Measurements from ENCODE around the gene DLG3. TPM values are rescaled to one million over a fixed set of nuclear protein-coding genes. Genes with fewer than 3 reads are reported as not detected.

DLG3 gene
- total RNA-seq, 2 experiments from 2014 or later, result 39.6 to 48.8 TPM

- Mint-ChIP-seq H3K36me3 (no peaks in the 10 kb centered on the region), H3K27ac (no peak overlapping the region), H3K4me1 (peaks cover 7% of the 10 kb centered on the region), H3K27me3 (no peaks in the 10 kb centered on the region), H3K9me3 (ENCODE audit: low read depth) (no peaks in the 10 kb centered on the region), H3K4me3 (no peak overlapping the region)
- no peak for DNase-seq
- ATAC-seq, result no peak
- CTCF ChIA-PET, result interaction anchor here (0.8 to 1.7 kb wide), 2 partner anchors 22 to 296 kb away, joined by 3 to 4 read pairs; partner anchors contain the start of gene IGBP1
Measured at GRCh38 chrX:70429759-70430158, 14.9 kb upstream of the DLG3 start.

- Mint-ChIP-seq H3K4me1 (peaks cover 30% of the 10 kb centered on the region), H3K27ac (peak overlapping the region; percentile 91), H3K4me3 (peak overlapping the region; percentile 88), H3K9me3 (ENCODE audit: low read depth) (no peaks in the 10 kb centered on the region), H3K36me3 (no peaks in the 10 kb centered on the region), H3K27me3 (no peaks in the 10 kb centered on the region)
- CTCF ChIA-PET, result interaction anchor here (0.6 to 4.1 kb wide), 8 partner anchors 10 to 403 kb away, joined by 3 to 26 read pairs (median 4); partner anchors contain the start of genes GDPD2, IGBP1, KIF4A and PDZD11
- DNase-seq (no peak), ATAC-seq (no peak)
Measured at GRCh38 chrX:70432936-70433847, 11.4 kb upstream of the DLG3 start.

- Mint-ChIP-seq H3K4me3 (peak overlapping the region; percentile 88), H3K27ac (peak overlapping the region; percentile 91), H3K9me3 (ENCODE audit: low read depth) (no peaks in the 10 kb centered on the region), H3K27me3 (no peaks in the 10 kb centered on the region), H3K36me3 (no peaks in the 10 kb centered on the region), H3K4me1 (peaks cover 37% of the 10 kb centered on the region)
- peak; percentile 82 for ATAC-seq
- CTCF ChIA-PET, result interaction anchor here (0.6 to 4.1 kb wide), 6 partner anchors 10 to 404 kb away, joined by 3 to 26 read pairs (median 6); partner anchors contain the start of gene IGBP1
- peak; percentile 84 for DNase-seq
Measured at GRCh38 chrX:70433848-70434351, 10.7 kb upstream of the DLG3 start.

GRCh38 chrX:70434352-70434866, 10.2 kb upstream of the DLG3 start:
- Mint-ChIP-seq H3K9me3 (ENCODE audit: low read depth) (no peaks in the 10 kb centered on the region), H3K4me3 (peak overlapping the region; percentile 88), H3K36me3 (no peaks in the 10 kb centered on the region), H3K4me1 (peaks cover 41% of the 10 kb centered on the region), H3K27me3 (no peaks in the 10 kb centered on the region), H3K27ac (peak overlapping the region; percentile 91)
- peak; percentile 85 for DNase-seq
- ATAC-seq, result peak; percentile 70
- CTCF ChIA-PET, result interaction anchor here (1.4 to 4.1 kb wide), 5 partner anchors 17 to 405 kb away, joined by 4 to 26 read pairs (median 7); partner anchors contain the start of gene IGBP1

GRCh38 chrX:70434914-70435586, 9.6 kb upstream of the DLG3 start:
- Mint-ChIP-seq H3K36me3 (no peaks in the 10 kb centered on the region), H3K27me3 (no peaks in the 10 kb centered on the region), H3K4me3 (peak overlapping the region; percentile 88), H3K27ac (peak overlapping the region; percentile 77), H3K4me1 (peaks cover 45% of the 10 kb centered on the region), H3K9me3 (ENCODE audit: low read depth) (no peaks in the 10 kb centered on the region)
- peak; percentile 56 for DNase-seq
- CTCF ChIA-PET, result interaction anchor here (1.3 to 4.1 kb wide), 7 partner anchors 16 to 536 kb away, joined by 3 to 26 read pairs (median 6); partner anchors contain the start of gene IGBP1
- ATAC-seq, result peak; percentile 24

GRCh38 chrX:70436343-70436742, 8.3 kb upstream of the DLG3 start:
- CTCF ChIA-PET, result interaction anchor here (1.4 to 4.1 kb wide), 4 partner anchors 15 to 143 kb away, joined by 4 to 26 read pairs (median 6); no protein-coding TSS in a partner anchor
- ATAC-seq (no peak), DNase-seq (peak; percentile 49)
- H3K9me3 Mint-ChIP-seq (ENCODE audit: low read depth), result no peaks in the 10 kb centered on the region
- H3K27ac Mint-ChIP-seq, result no peak overlapping the region
- H3K36me3 Mint-ChIP-seq, result no peaks in the 10 kb centered on the region
- peaks cover 48% of the 10 kb centered on the region for H3K4me1 Mint-ChIP-seq
- H3K27me3 Mint-ChIP-seq, result peaks cover 8% of the 10 kb centered on the region
- no peak overlapping the region for H3K4me3 Mint-ChIP-seq

GRCh38 chrX:70437011-70437410, 7.6 kb upstream of the DLG3 start:
- H3K4me1 Mint-ChIP-seq, result peaks cover 48% of the 10 kb centered on the region
- H3K4me3 Mint-ChIP-seq, result no peak overlapping the region
- CTCF ChIA-PET, result interaction anchor here (1.7 kb wide), 1 partner anchor 117 kb away, joined by 5 read pairs; no protein-coding TSS in a partner anchor
- ATAC-seq (no peak), DNase-seq (no peak)
- no peaks in the 10 kb centered on the region for H3K9me3 Mint-ChIP-seq (ENCODE audit: low read depth)
- no peaks in the 10 kb centered on the region for H3K36me3 Mint-ChIP-seq
- H3K27me3 Mint-ChIP-seq, result peaks cover 13% of the 10 kb centered on the region
- no peak overlapping the region for H3K27ac Mint-ChIP-seq

GRCh38 chrX:70437921-70438665, 6.5 kb upstream of the DLG3 start:
- Mint-ChIP-seq H3K27me3 (peaks cover 23% of the 10 kb centered on the region), H3K36me3 (no peaks in the 10 kb centered on the region), H3K4me1 (peaks cover 47% of the 10 kb centered on the region), H3K27ac (no peak overlapping the region), H3K9me3 (ENCODE audit: low read depth) (no peaks in the 10 kb centered on the region), H3K4me3 (no peak overlapping the region)
- DNase-seq (no peak), ATAC-seq (no peak)
- CTCF ChIA-PET, result interaction anchor here (1.0 to 2.2 kb wide), 2 partner anchors 14 to 16 kb away, joined by 3 to 6 read pairs; no protein-coding TSS in a partner anchor

- peak overlapping the region; percentile 56 for H3K27ac Mint-ChIP-seq
- no peaks in the 10 kb centered on the region for H3K9me3 Mint-ChIP-seq (ENCODE audit: low read depth)
- H3K4me1 Mint-ChIP-seq, result peaks cover 41% of the 10 kb centered on the region
- ATAC-seq (peak; percentile 56), DNase-seq (peak; percentile 59)
- CTCF ChIA-PET, result interaction anchor here (1.0 to 2.2 kb wide), 3 partner anchors 13 to 17 kb away, joined by 3 to 6 read pairs (median 3); no protein-coding TSS in a partner anchor
- peaks cover 29% of the 10 kb centered on the region for H3K27me3 Mint-ChIP-seq
- H3K36me3 Mint-ChIP-seq, result no peaks in the 10 kb centered on the region
- H3K4me3 Mint-ChIP-seq, result peak overlapping the region; percentile 5
Measured at GRCh38 chrX:70439016-70439415, 5.6 kb upstream of the DLG3 start.

GRCh38 chrX:70442224-70442623, 2.4 kb upstream of the DLG3 start:
- peaks cover 41% of the 10 kb centered on the region for H3K27me3 Mint-ChIP-seq

GRCh38 chrX:70444946-70445656, 466 bp downstream of the DLG3 start:
- H3K27ac Mint-ChIP-seq, result no peak overlapping the region
- H3K4me1 Mint-ChIP-seq, result peaks cover 5% of the 10 kb centered on the region
- peak overlapping the region; percentile 59 for H3K4me3 Mint-ChIP-seq
- H3K27me3 Mint-ChIP-seq, result peaks cover 41% of the 10 kb centered on the region
- CTCF ChIA-PET, result no interaction called here
- ATAC-seq, result peak; percentile 65
- DNase-seq, result no peak
- H3K36me3 Mint-ChIP-seq, result no peaks in the 10 kb centered on the region
- H3K9me3 Mint-ChIP-seq (ENCODE audit: low read depth), result no peaks in the 10 kb centered on the region

More at GRCh38 chrX:70442224-70442623, 2.4 kb upstream of the DLG3 start:
- H3K4me3 Mint-ChIP-seq, result no peak overlapping the region
- ATAC-seq (no peak), DNase-seq (no peak)
- CTCF ChIA-PET, result interaction anchor here (0.8 to 1.0 kb wide), 2 partner anchors 10 to 146 kb away, joined by 3 to 4 read pairs; no protein-coding TSS in a partner anchor
- no peaks in the 10 kb centered on the region for H3K9me3 Mint-ChIP-seq (ENCODE audit: low read depth)
- no peaks in the 10 kb centered on the region for H3K36me3 Mint-ChIP-seq
- no peak overlapping the region for H3K27ac Mint-ChIP-seq
- H3K4me1 Mint-ChIP-seq, result peaks cover 30% of the 10 kb centered on the region

- H3K27me3 Mint-ChIP-seq, result peaks cover 35% of the 10 kb centered on the region
- CTCF ChIA-PET, result no interaction called here
- no peak overlapping the region for H3K4me3 Mint-ChIP-seq
- no peak for DNase-seq
- no peaks in the 10 kb centered on the region for H3K36me3 Mint-ChIP-seq
- H3K9me3 Mint-ChIP-seq (ENCODE audit: low read depth), result no peaks in the 10 kb centered on the region
- H3K27ac Mint-ChIP-seq, result no peak overlapping the region
- ATAC-seq, result no peak
- H3K4me1 Mint-ChIP-seq, result peaks cover 3% of the 10 kb centered on the region
Measured at GRCh38 chrX:70445951-70446350, 1.3 kb downstream of the DLG3 start.
